NCI-H146 (cell line): Measurements from ENCODE around the gene SNRPF.
"Not testable (repeated sequence)": the region's sequence is repeated elsewhere in the genome, so short reads cannot be mapped to it uniquely, and the experiment has no call there.

ENCODE experiments used
- DNase-seq: peaks from one replicate; lab custom pipeline; 2025; lab: John Stamatoyannopoulos, UW

Gene SNRPF

GRCh38 chr12:95858451-95859343 is at the start of gene SNRPF:
SNRPF (plus strand) TSS chr12:95858952; CDS start chr12:95859074, 122 bp downstream.
- DNase-seq, result peak; percentile 97

- no peak for DNase-seq
Measured at GRCh38 chr12:95809000-95809680, 49.6 kb upstream of the SNRPF start.

DNA sequence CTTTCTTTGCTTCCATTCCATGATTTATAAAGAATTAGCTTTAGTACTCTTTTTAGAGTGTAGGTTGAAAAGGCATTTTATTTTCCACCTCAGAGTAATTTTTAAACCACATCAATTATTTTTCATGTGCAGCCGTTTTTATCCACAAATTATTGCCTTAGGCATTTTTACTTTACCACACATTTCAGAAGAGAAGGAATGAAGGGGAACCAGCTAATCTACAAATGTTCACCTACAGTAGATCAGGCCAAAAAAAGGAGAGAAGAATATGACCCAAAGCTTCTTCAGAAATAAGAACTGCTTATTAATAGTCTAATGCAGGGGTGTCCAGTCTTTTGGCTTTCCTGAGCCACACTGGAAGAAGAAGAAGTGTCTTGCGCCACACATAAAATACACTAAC is 48.3 kb upstream of the SNRPF start:
- DNase-seq, result no peak

DNA sequence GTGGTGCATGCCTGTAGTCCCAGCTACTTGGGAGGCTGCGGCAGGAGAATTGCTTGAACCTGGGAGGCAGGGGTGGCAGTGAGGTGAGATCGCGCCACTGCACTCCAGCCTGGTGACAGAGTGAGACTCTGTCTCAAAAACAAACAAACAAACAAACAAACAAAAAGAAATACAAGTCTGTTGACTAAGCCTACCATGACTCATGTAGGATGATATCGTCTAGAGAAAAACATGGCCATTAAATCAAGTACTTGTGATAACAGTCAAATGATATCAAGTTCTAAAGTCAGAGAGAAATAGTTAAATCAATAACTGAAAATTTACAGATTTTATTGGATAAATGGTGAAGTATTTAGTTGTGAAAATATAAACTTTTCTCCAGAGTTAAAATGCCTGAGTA is 46.6 kb upstream of the SNRPF start:
- not testable (repeated sequence) for DNase-seq

DNA sequence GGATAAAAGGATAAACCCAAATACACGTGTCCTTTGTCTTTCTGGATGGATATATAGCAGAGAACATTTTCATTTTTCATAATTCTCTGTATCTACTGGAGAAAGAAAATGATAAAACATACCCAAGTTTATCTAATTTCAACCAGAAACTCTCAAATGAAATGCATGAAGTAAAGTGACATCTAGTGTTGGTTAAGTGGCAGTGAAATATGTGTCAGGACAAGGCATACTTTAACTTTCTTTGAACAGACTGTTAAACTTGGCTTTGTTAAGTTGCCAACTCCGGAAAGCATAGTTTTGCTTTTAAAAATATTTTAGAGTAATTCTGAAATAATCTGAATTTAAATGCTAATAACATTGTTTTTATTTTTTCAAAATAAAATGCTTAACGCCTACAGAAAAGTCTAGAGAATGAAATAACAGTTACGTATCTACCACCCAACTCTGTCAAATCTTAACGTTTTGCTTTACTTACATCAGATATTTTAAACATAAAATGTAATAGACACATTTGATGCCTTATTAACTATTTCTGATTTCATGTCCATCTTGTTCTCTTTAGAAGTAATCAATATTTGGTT is 43.0 kb upstream of the SNRPF start:
- peak; percentile 7 for DNase-seq

- peak; percentile 65 for DNase-seq
Measured at GRCh38 chr12:95820096-95820703, 38.6 kb upstream of the SNRPF start.

DNA sequence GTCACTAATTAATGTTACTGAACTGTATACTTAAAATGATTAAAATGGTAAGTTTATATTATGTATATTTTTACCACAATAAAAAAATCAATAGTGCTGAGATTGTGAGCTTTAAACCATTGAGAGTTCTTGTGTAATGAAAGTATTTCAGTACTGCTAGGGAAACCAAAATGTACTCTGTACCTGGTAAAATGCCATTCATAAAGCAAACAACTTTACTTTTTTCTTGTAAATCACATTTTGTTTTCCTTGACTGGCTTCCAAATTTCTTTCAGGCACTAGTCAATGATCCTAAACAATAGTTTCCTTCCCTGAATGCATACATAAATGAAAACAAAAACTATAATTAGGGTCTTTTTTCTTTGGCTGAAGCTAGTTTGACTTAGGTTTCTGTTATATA is 29.4 kb upstream of the SNRPF start:
- DNase-seq, result no peak

DNA sequence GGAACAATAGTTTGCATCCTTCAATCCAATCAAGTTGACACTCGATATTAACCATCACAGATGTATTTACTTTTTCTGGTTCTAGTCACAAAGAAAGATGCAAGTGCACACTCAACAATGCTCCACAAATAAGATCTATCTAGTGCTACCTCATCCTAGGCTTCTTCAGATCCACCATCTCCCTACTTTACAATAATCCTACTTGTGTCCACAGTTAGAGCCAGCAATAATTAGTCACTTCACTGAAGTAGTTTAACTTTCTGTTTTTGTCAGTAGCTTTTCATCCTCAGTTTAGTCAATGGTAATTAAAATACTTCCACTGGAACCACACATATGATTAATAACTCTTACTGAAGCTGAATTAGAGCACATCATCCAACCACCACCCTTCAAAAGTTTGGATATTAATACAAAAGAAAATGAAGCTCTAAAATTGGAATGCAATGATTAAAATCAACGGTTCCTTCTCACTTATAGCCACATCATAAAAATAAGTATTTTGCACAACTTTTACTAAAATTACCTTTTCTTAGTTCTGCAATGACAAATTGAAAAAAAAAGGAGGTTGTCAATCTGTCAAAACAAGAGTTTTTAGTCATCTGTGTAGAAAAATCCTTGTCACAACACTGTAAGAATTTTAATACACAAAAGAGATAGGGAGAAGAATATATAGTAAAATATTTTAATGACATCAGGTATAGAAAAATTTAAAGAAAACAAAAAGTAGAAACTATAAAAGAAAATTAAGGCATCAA is 28.2 kb upstream of the SNRPF start:
- no peak for DNase-seq

DNA sequence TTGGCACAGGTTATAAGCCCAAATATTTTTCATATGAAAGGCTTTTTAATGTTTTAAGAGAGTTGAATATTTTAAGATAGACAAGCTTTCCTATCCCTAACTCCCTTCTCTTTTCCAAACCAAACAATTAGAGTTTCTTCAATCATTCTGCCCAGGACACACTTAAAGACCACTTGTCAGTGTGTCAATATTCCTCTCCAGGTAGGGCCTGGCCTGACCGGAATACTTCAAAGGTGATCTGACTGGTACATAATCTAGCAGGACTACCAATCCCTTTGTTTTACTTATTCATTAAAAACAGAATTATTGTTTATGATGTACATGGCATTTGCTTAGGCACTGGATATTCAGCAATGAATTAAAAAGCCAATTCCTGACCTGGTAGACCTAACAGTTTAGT is 24.2 kb upstream of the SNRPF start:
- DNase-seq, result no peak

- peak; percentile 25 for DNase-seq
Measured at GRCh38 chr12:95836185-95836609, 22.6 kb upstream of the SNRPF start.

GRCh38 chr12:95836630-95837239 is 22.0 kb upstream of the SNRPF start:
- no peak for DNase-seq

GRCh38 chr12:95837240-95838038 is 21.3 kb upstream of the SNRPF start:
- DNase-seq, result no peak

DNA sequence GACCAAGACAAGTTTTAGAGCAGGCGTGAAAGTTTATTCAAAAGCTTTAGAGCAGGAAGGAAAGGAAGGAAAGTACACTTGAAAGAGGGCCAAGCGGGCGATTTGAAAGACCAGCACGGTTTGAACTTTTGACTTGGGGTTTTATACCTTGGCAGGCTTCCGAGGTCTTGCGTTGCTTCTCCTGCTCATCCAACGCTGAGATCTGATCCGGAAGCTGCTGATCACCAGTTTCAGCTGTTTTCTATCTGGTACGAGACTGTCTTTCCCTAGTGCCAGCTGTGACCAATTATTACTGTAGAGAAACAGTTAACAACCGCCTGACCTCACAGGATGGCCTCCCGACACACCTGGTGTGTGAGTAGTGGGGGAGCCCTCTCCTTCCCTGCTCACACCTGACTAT is 20.6 kb upstream of the SNRPF start:
- peak; percentile 81 for DNase-seq

DNA sequence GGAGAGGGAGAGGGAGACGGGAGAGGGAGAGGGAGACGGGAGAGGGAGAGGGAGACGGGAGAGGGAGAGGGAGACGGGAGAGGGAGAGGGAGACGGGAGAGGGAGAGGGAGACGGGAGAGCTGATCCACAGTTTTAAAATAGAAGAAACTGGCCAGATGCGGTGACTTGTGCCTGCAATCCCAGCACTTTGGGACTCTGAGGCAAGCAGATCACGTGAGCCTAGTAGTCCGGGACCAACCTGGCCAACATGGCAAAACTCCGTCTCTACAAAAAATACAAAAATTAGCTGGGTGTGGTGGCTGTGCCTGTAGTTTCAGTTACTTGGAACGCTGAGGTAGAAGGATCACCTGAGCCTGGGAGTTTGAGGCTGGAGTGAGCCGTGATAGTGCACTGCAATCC is 16.3 kb upstream of the SNRPF start:
- DNase-seq, result not testable (repeated sequence)

DNA sequence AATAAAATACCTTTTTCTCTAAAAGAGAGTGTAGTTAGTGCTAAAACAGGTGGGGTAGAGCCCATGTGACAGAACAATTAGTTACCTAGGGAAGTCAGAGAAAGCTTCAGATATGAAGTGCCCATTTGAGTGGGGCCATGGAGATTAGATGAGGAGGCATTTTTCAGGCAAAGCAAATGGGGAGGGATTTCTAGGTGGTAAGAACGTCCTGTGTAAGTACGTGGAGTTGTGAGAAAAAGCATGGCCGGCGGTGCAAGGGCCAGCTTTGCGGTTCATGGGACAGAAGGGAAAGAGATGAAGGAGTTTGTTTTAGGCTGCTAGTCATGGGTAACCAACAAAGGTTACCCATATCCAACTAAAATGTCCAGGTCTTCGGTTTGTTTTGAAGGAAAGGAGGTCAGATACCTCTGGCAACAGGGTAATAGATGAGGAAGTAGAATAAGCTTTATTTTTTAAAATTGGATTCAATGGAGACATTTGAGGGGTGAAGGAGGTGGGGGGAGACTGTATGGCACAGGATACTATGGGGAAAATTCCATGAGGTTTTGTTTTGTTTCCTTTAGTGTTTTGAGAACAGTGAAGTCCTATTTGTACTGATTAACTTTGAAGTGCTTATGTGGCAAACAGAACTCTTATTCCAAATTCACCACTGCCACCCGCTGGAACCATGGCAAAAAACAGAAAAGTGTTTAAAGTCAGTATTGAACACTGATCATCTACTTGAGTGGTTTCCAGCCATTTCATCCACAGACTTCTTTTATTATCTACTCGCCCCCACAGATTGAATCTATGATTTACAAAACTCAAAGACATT is 10.0 kb upstream of the SNRPF start:
- peak; percentile 30 for DNase-seq

DNA sequence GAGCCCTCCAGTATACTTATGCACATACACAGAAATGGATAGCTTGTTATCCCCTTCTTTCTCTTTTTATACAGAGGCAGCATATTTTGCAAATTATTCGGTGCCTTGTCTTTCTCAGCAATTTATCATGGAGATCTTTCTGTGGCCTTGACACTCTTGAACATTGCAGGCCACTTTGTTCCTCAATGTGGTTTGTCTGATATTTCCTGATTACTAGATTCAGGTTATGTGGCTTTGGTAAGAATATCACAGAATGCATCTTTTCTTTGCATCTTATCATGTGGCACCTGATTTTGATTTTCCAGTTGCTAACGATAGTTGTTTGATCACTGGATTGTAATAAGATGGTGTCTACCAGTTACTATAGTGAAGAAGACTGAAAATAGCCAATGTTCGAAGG is 7.1 kb upstream of the SNRPF start:
- no peak for DNase-seq

GRCh38 chr12:95852133-95852532 is 6.6 kb upstream of the SNRPF start:
- no peak for DNase-seq

DNA sequence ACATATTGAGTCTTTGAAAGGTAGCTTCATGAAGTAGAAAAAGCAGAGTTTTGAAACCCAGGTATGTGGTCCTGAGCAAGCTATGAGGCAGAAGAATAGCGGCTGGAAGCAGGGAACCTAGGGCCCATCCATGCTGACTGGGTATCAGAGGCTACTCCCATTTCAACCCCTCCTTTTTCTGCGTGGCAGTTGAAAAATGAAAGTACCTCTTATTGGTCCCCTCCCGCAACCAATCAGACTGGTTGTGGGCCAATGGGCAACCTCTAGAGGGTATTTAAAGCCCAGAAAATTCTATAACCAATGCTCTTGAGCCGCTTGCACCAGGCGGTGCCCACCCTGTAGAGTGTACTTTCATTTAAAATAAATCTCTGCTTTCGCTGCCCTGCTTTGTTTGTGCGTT is 1.6 kb upstream of the SNRPF start:
- DNase-seq, result no peak

- no peak for DNase-seq
Measured at GRCh38 chr12:95857799-95858198, 953 bp upstream of the SNRPF start.
